ENCODE data around the gene PREX1.
"Not testable (repeated sequence)": the region's sequence is repeated elsewhere in the genome, so short reads cannot be mapped to it uniquely, and the experiment has no call there.

The PREX1 gene

DNA sequence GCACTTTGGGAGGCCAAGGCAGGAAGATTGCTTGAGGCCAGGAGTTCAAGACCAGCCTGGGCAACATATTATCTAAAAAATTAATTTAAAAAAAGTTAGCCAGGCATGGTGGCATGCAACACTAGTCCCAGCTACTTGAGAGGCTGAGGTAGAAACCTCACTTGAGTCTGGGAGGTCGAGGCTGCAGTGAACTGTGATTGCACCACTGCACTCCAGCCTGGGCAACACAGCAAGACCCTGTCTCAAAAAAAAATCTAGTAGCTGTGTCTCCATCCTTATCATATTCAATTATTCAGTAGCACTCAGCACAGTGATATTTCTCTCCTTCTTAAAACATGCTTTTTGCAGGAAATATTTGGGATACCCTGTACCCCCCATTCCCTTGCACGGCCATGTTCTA, 16.1 kb upstream of the PREX1 start:
- not testable (repeated sequence) for ATAC-seq

GRCh38 chr20:48843057-48843806, 15.4 kb upstream of the PREX1 start:
- no peak for ATAC-seq

DNA sequence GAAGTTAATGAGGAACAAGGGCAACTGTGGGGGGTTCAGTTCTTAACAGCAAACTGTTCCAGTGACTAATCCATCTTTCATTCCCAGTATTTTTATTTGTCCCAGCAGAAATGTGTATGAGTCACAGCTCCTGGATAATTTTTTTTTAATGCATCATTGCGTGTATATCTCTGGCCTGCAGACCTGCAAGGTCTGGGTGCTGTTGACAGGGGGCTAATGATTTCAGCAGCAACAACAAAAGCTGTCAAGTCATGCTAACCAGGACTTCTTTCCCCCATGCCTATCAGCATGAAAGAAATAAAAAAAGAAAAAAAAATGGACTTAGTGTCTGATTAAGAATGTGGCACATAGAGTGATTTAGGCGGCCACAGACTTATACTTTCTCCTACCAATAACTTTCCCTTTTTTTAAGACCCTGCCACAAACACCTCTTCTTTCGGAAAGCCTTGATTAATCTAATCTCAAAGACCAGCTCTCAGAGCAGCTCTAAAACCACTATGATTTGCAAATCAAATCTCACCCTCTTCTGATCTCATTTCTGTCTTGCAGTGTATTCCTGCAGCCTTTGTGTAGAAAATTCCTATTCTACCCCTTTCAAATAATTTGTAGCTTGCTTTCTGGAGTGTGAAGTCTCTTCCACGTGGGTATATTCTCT, 14.2 kb upstream of the PREX1 start:
- TF ChIP-seq OSR1 (CRISPR knock-in tag; IDR thresholded peaks at IDR 0.05) (no peak), ISL1 (CRISPR knock-in tag; IDR thresholded peaks at IDR 0.05) (peak; percentile 39; the same call in 1 of the 2 replicates)
- ATAC-seq, result peak; percentile 91

More at GRCh38 chr20:48843057-48843806, 15.4 kb upstream of the PREX1 start:
- TF ChIP-seq, protein P1, sequence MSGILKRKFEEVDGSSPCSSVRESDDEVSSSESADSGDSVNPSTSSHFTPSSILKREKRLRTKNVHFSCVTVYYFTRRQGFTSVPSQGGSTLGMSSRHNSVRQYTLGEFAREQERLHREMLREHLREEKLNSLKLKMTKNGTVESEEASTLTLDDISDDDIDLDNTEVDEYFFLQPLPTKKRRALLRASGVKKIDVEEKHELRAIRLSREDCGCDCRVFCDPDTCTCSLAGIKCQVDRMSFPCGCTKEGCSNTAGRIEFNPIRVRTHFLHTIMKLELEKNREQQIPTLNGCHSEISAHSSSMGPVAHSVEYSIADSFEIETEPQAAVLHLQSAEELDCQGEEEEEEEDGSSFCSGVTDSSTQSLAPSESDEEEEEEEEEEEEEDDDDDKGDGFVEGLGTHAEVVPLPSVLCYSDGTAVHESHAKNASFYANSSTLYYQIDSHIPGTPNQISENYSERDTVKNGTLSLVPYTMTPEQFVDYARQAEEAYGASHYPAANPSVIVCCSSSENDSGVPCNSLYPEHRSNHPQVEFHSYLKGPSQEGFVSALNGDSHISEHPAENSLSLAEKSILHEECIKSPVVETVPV (CRISPR knock-in tag; IDR thresholded peaks at IDR 0.05), result no peak
- TF ChIP-seq ESRRG (CRISPR knock-in tag; IDR thresholded peaks at IDR 0.05) (no peak), BACH2 (CRISPR knock-in tag; IDR thresholded peaks at IDR 0.05; ENCODE audit: borderline replicate concordance) (no peak)

GRCh38 chr20:48841196-48841874, 13.5 kb upstream of the PREX1 start:
- TF ChIP-seq OSR1 (CRISPR knock-in tag; IDR thresholded peaks at IDR 0.05) (no peak), GLIS3 (CRISPR knock-in tag; IDR thresholded peaks at IDR 0.05) (no peak)
- TF ChIP-seq, protein P1 (CRISPR knock-in tag; IDR thresholded peaks at IDR 0.05), result no peak
- TF ChIP-seq, protein P2, sequence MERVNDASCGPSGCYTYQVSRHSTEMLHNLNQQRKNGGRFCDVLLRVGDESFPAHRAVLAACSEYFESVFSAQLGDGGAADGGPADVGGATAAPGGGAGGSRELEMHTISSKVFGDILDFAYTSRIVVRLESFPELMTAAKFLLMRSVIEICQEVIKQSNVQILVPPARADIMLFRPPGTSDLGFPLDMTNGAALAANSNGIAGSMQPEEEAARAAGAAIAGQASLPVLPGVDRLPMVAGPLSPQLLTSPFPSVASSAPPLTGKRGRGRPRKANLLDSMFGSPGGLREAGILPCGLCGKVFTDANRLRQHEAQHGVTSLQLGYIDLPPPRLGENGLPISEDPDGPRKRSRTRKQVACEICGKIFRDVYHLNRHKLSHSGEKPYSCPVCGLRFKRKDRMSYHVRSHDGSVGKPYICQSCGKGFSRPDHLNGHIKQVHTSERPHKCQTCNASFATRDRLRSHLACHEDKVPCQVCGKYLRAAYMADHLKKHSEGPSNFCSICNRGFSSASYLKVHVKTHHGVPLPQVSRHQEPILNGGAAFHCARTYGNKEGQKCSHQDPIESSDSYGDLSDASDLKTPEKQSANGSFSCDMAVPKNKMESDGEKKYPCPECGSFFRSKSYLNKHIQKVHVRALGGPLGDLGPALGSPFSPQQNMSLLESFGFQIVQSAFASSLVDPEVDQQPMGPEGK (CRISPR knock-in tag; IDR thresholded peaks at IDR 0.05; ENCODE audit: borderline replicate concordance), result no peak
- TF ChIP-seq, protein P3, sequence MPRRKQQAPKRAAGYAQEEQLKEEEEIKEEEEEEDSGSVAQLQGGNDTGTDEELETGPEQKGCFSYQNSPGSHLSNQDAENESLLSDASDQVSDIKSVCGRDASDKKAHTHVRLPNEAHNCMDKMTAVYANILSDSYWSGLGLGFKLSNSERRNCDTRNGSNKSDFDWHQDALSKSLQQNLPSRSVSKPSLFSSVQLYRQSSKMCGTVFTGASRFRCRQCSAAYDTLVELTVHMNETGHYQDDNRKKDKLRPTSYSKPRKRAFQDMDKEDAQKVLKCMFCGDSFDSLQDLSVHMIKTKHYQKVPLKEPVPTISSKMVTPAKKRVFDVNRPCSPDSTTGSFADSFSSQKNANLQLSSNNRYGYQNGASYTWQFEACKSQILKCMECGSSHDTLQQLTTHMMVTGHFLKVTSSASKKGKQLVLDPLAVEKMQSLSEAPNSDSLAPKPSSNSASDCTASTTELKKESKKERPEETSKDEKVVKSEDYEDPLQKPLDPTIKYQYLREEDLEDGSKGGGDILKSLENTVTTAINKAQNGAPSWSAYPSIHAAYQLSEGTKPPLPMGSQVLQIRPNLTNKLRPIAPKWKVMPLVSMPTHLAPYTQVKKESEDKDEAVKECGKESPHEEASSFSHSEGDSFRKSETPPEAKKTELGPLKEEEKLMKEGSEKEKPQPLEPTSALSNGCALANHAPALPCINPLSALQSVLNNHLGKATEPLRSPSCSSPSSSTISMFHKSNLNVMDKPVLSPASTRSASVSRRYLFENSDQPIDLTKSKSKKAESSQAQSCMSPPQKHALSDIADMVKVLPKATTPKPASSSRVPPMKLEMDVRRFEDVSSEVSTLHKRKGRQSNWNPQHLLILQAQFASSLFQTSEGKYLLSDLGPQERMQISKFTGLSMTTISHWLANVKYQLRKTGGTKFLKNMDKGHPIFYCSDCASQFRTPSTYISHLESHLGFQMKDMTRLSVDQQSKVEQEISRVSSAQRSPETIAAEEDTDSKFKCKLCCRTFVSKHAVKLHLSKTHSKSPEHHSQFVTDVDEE (CRISPR knock-in tag; IDR thresholded peaks at IDR 0.05), result no peak
- no peak; the same call in 1 of the 3 replicates for ATAC-seq

DNA sequence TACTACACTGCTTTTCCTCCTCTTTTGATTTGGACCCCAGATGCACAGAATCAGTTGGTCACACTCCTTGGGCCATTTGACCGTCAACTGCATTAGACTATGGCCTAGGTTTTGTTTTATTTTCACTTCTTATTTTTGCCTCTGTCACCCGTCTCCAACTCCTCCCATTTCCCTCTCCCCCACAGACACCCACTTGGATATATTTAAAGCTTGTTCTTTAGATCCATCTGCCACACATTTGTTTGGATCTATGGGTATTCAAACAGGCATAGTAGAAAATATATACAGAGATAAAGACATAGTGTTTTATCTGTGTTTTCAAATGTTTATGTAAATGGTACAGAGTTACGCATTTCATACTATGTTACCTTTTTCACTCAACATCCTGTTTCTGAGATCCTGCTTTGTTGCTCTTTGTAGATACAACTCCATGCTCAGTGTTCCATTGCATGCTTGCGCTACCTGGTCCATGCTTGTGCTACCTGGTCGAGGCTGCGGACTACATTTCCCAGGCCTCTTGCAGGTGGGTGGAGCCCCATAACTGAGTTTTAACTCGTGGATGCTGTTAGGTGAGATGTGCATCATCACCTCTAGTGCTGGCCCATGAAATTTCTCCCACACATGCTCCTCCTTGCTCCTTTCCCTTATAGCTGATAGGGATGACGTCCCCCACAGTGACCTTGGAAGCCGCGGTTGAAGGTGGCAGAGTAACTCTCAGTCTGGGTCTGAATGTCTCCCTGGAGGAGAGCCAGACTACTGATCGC, 11.5 kb upstream of the PREX1 start:
- TF ChIP-seq BACH2 (CRISPR knock-in tag; IDR thresholded peaks at IDR 0.05; ENCODE audit: borderline replicate concordance) (no peak), OSR1 (CRISPR knock-in tag; IDR thresholded peaks at IDR 0.05) (no peak), GLIS3 (CRISPR knock-in tag; IDR thresholded peaks at IDR 0.05) (no peak), ESRRG (CRISPR knock-in tag; IDR thresholded peaks at IDR 0.05) (no peak), ZNF70 (CRISPR knock-in tag; IDR thresholded peaks at IDR 0.05) (no peak), ZC3H10 (CRISPR knock-in tag; IDR thresholded peaks at IDR 0.05) (no peak)
- TF ChIP-seq, protein P4, sequence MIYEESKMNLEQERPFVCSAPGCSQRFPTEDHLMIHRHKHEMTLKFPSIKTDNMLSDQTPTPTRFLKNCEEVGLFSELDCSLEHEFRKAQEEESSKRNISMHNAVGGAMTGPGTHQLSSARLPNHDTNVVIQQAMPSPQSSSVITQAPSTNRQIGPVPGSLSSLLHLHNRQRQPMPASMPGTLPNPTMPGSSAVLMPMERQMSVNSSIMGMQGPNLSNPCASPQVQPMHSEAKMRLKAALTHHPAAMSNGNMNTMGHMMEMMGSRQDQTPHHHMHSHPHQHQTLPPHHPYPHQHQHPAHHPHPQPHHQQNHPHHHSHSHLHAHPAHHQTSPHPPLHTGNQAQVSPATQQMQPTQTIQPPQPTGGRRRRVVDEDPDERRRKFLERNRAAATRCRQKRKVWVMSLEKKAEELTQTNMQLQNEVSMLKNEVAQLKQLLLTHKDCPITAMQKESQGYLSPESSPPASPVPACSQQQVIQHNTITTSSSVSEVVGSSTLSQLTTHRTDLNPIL (CRISPR knock-in tag; IDR thresholded peaks at IDR 0.05; ENCODE audit: low read depth), result no peak
- TF ChIP-seq, protein P5, sequence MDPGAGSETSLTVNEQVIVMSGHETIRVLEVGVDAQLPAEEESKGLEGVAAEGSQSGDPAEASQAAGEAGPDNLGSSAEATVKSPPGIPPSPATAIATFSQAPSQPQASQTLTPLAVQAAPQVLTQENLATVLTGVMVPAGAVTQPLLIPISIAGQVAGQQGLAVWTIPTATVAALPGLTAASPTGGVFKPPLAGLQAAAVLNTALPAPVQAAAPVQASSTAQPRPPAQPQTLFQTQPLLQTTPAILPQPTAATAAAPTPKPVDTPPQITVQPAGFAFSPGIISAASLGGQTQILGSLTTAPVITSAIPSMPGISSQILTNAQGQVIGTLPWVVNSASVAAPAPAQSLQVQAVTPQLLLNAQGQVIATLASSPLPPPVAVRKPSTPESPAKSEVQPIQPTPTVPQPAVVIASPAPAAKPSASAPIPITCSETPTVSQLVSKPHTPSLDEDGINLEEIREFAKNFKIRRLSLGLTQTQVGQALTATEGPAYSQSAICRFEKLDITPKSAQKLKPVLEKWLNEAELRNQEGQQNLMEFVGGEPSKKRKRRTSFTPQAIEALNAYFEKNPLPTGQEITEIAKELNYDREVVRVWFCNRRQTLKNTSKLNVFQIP (CRISPR knock-in tag; IDR thresholded peaks at IDR 0.05; ENCODE audit: borderline replicate concordance, low read depth), result no peak
- ATAC-seq, result no peak
